SK-N-SH (cell line): ENCODE results near the gene CREB3. TPM values are rescaled to one million over a fixed set of nuclear protein-coding genes. Genes with fewer than 3 reads are reported as not detected.

Source experiments
- CTCF ChIA-PET: fragments of 300-600, 350-600 bp; formaldehyde crosslinking; extraction: SDS; loops from one replicate; lab custom pipeline; 2021; lab: Yijun Ruan, JAX
- POLR2A ChIA-PET: fragments of 350-600 bp; sonication (Branson Sonifier 250); formaldehyde crosslinking; extraction: SDS; loops from one replicate; lab custom pipeline; 2020; ENCODE audit warnings: antibody characterized with exemption, inconsistent platforms; lab: Yijun Ruan, JAX
- DNase-seq: peaks from one replicate; pipeline ENCODE4 v3.0.0; 2012
- H2AFZ ChIP-seq: fragments of 200-600 bp; sonication (generic); 2 replicates; pipeline ENCODE4 v1.8.1; 2016; ENCODE audit warnings: antibody characterized with exemption, mild to moderate bottlenecking, low read depth
- H3F3A ChIP-seq: fragments of 200-600 bp; sonication (generic); replicated peaks from 2 replicates; pipeline ENCODE3; 2016; ENCODE audit warnings: antibody characterized with exemption, mild to moderate bottlenecking; ENCODE audit not compliant: insufficient read depth
- H3K27ac ChIP-seq, 2 experiments: fragments of 200-500 bp in 1 of 2; fragments of 200-600 bp in 1 of 2; sonication (Bioruptor generic) in 1 of 2; sonication (generic), shearing (Covaris generic) in 1 of 2; 2 replicates each; pipeline versions ENCODE4 v1.5.1 to v1.6.1; 2014 to 2016; ENCODE audit warnings: low read depth in 2 of 2, inconsistent platforms in 1 of 2, low read length in 1 of 2, mild to moderate bottlenecking in 1 of 2, mixed read lengths in 1 of 2
- H3K27me3 ChIP-seq: fragments of 200-600 bp; sonication (generic), shearing (Covaris generic); 2 replicates; pipeline ENCODE4 v1.6.1; 2016; ENCODE audit warnings: mixed run types; ENCODE audit not compliant: insufficient read depth
- H3K36me3 ChIP-seq, 2 experiments: fragments of 200-500 bp in 1 of 2; fragments of 200-600 bp in 1 of 2; sonication (Bioruptor generic) in 1 of 2; sonication (generic) in 1 of 2; replicated peaks in 1 of 2; 2 replicates each; pipeline versions ENCODE3 to v1.5.1; 2014 to 2016; ENCODE audit warnings: low read length in 1 of 2, mild to moderate bottlenecking in 1 of 2; ENCODE audit not compliant: insufficient read depth in 2 of 2, control insufficient read depth in 1 of 2
- H3K4me1 ChIP-seq, 2 experiments: fragments of 200-500 bp in 1 of 2; fragments of 200-600 bp in 1 of 2; sonication (Bioruptor generic) in 1 of 2; sonication (generic), shearing (Covaris generic) in 1 of 2; 2 replicates each; pipeline versions ENCODE4 v1.5.1 to v1.6.1; 2014 to 2016; ENCODE audit warnings: low read depth in 1 of 2, low read length in 1 of 2, mixed run types in 1 of 2; ENCODE audit not compliant: insufficient read depth in 2 of 2, control insufficient read depth in 1 of 2
- H3K4me2 ChIP-seq: fragments of 200-600 bp; sonication (generic), shearing (Covaris generic); 2 replicates; pipeline ENCODE4 v1.6.1; 2017; ENCODE audit warnings: mixed run types
- H3K4me3 ChIP-seq, 2 experiments: fragments of 200-500 bp in 1 of 2; fragments of 200-600 bp in 1 of 2; sonication (Bioruptor generic) in 1 of 2; sonication (generic), shearing (Covaris generic) in 1 of 2; 2 replicates each; pipeline versions ENCODE4 v1.5.1 to v1.8.1; 2014 to 2016; ENCODE audit warnings: low read depth in 2 of 2, inconsistent platforms in 1 of 2, low read length in 1 of 2, mild to moderate bottlenecking in 1 of 2, mixed read lengths in 1 of 2, moderate library complexity in 1 of 2
- H3K79me2 ChIP-seq: fragments of 200-600 bp; sonication (generic); 2 replicates; pipeline ENCODE4 v1.8.1; 2017; ENCODE audit warnings: mild to moderate bottlenecking; ENCODE audit not compliant: insufficient read depth
- H3K9ac ChIP-seq: fragments of 200-600 bp; sonication (generic); 2 replicates; pipeline ENCODE4 v1.6.1; 2017; ENCODE audit warnings: mixed run types
- H3K9me2 ChIP-seq: fragments of 200-600 bp; sonication (generic); 2 replicates; pipeline ENCODE4 v1.6.1; 2017; ENCODE audit warnings: mixed run types
- H3K9me3 ChIP-seq: fragments of 200-600 bp; sonication (generic); 2 replicates; pipeline ENCODE4 v1.6.1; 2017; ENCODE audit warnings: mixed run types, mild to moderate bottlenecking, moderate library complexity
- H4K20me1 ChIP-seq: fragments of 200-600 bp; sonication (generic); 2 replicates; pipeline ENCODE4 v1.6.1; 2017; ENCODE audit warnings: mild to moderate bottlenecking, mixed run types; ENCODE audit not compliant: insufficient read depth
- CHD2 ChIP-seq: fragments of 150-350 bp; IDR thresholded peaks from 2 replicates; pipeline ENCODE4 v1.6.1; 2018; ENCODE audit warnings: low read length; ENCODE audit not compliant: partially characterized antibody
- EP300 ChIP-seq, 2 experiments: IDR thresholded peaks; 2 replicates each; pipeline versions ENCODE4 v1.4.0 to v1.6.1; 2012; ENCODE audit warnings: borderline replicate concordance in 1 of 2, low read depth in 1 of 2, low read length in 1 of 2
- EZH2phosphoT487 ChIP-seq: fragments of 200-600 bp; sonication (generic); IDR thresholded peaks from 2 replicates; pipeline ENCODE4 v1.6.1; 2017; ENCODE audit warnings: low read depth, mixed run types, mild to moderate bottlenecking, antibody characterized with exemption, moderate library complexity, borderline replicate concordance
- FOXM1 ChIP-seq: IDR thresholded peaks from 2 replicates; pipeline ENCODE4 v1.4.0; 2012; ENCODE audit warnings: low read depth, mild to moderate bottlenecking
- GABPA ChIP-seq: IDR thresholded peaks from 2 replicates; pipeline ENCODE4 v1.4.0; 2012; ENCODE audit warnings: low read depth, mild to moderate bottlenecking
- MAX ChIP-seq: IDR thresholded peaks from 2 replicates; pipeline ENCODE4 v1.4.0; 2012; ENCODE audit warnings: low read depth
- NFIC ChIP-seq: IDR thresholded peaks from 2 replicates; pipeline ENCODE4 v1.4.0; 2012; ENCODE audit warnings: borderline replicate concordance
- PBX3 ChIP-seq: IDR thresholded peaks from 2 replicates; pipeline ENCODE4; 2012
- POLR2AphosphoS5 ChIP-seq: IDR thresholded peaks from 2 replicates; pipeline ENCODE4 v1.6.1; 2012; ENCODE audit warnings: low read depth, low read length
- RCOR1 ChIP-seq: fragments of 150-350 bp; IDR thresholded peaks from 2 replicates; pipeline ENCODE4 v1.6.1; 2017; ENCODE audit warnings: antibody characterized with exemption, low read length
- TAF1 ChIP-seq: IDR thresholded peaks from 2 replicates; pipeline ENCODE4 v1.6.1; 2012; ENCODE audit warnings: low read depth, mild to moderate bottlenecking, low read length, moderate library complexity, borderline replicate concordance
- TCF12 ChIP-seq: IDR thresholded peaks from 2 replicates; pipeline ENCODE4 v1.4.0; 2012
- USF1 ChIP-seq: IDR thresholded peaks from 2 replicates; pipeline ENCODE4 v1.4.0; 2012; ENCODE audit warnings: low read depth, borderline replicate concordance
- whole genome bisulfite sequencing: methylation state at CpG from one replicate; pipeline ENCODE4 v1.1.6; 2017; ENCODE audit warnings: low lambda C conversion rate; 5-methylcytosine and 5-hydroxymethylcytosine counted together
- polyA plus RNA-seq, 3 experiments: library from polyadenylated mRNA; depleted of rRNA; stranded (reverse); fragments of >200 nt; gene quantifications; 2 replicates each; pipeline ENCODE4 v1.2.3, GENCODE V29; 2012
- TF ChIP-seq, protein P1 (sequence below): IDR thresholded peaks from 2 replicates; pipeline ENCODE4 v1.6.1; 2012; ENCODE audit warnings: mild to moderate bottlenecking, low read depth, low read length, moderate library complexity
- TF ChIP-seq, protein P2 (sequence below): fragments of 150-350 bp; IDR thresholded peaks from 2 replicates; pipeline ENCODE4 v1.6.1; 2016; ENCODE audit warnings: mild to moderate bottlenecking, low read depth, low read length

The CREB3 gene
- polyA plus RNA-seq, 1 of the 3 experiments (the other 2 are of a cell fraction) = 38.6 TPM

DNA sequence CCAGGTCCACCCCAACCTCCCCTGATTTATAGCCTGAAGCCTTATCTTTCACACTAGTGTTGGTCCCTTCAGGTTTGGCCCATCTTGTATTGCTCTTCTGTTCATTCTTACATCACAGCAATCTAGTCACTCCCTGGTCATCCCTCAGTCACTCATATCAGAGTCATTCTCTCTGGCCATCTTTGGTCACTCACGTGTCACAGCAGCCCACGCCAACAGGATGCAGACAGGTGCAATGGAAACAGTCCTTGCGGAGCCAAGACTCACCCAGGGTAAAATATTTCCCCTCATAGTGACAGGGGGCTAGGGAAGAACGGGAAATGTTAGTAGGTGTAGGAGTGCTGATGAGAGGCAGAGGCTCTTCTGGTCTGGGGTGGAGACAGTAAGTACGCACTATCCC lies 21.0 kb downstream of the CREB3 start (continued):
- no peak for TF ChIP-seq POLR2AphosphoS5

DNA sequence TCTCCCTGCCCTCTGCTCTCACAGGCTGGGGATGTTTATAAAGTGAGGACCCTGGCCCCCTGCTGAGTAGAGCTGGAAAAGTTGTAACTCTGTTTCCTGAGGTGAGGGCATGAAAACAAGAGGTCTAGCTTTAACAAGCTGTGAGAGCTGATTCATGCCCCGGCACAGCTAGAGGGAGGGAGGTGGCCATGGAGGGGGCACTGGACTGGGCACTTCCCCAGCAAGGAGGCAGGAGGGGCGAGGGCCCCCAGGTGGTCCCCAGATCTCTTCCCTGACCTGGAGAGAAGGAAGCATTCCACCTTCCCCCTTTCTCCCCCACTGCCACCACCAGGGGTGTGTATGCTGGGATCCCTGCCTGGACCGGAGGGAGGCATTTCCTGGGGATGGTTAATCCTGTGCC lies 21.8 kb downstream of the CREB3 start, which contains the start of gene MSMP:
Gene MSMP, minus strand, starts transcription at position 13 of the 400 bp plus-strand sequence. CDS start 147 bp downstream, outside the sequence.
- Histone ChIP-seq H3K79me2 (peaks cover 14% of the 10 kb centered on the region; the same call in 1 of the 2 replicates), H3K4me3 (no peak within 1 kb of the TSS), H3K9me2 (no peaks in the 10 kb centered on the region), H4K20me1 (no peaks in the 10 kb centered on the region), H3K27me3 (no peaks in the 10 kb centered on the region), H3K9me3 (no peaks in the 10 kb centered on the region), H2AFZ (no peak within 1 kb of the TSS), H3F3A (peaks cover 9% of the 10 kb centered on the region), H3K36me3 (peaks cover 4 to 55% of the 10 kb centered on the region in 2 experiments), H3K4me2 (no peak within 1 kb of the TSS), H3K4me1 (peaks cover 13 to 17% of the 10 kb centered on the region in 2 experiments; a peak in 2 of 4 replicates), H3K27ac (no peak within 1 kb of the TSS), H3K9ac (no peak within 1 kb of the TSS)
- ChIA-PET POLR2A (no interaction called here), CTCF (interaction anchor here (1.0 to 4.2 kb wide), 5 partner anchors 19 to 265 kb away, joined by 3 to 13 read pairs (median 4); partner anchors contain the start of gene RUSC2)
- TF ChIP-seq, protein P1, sequence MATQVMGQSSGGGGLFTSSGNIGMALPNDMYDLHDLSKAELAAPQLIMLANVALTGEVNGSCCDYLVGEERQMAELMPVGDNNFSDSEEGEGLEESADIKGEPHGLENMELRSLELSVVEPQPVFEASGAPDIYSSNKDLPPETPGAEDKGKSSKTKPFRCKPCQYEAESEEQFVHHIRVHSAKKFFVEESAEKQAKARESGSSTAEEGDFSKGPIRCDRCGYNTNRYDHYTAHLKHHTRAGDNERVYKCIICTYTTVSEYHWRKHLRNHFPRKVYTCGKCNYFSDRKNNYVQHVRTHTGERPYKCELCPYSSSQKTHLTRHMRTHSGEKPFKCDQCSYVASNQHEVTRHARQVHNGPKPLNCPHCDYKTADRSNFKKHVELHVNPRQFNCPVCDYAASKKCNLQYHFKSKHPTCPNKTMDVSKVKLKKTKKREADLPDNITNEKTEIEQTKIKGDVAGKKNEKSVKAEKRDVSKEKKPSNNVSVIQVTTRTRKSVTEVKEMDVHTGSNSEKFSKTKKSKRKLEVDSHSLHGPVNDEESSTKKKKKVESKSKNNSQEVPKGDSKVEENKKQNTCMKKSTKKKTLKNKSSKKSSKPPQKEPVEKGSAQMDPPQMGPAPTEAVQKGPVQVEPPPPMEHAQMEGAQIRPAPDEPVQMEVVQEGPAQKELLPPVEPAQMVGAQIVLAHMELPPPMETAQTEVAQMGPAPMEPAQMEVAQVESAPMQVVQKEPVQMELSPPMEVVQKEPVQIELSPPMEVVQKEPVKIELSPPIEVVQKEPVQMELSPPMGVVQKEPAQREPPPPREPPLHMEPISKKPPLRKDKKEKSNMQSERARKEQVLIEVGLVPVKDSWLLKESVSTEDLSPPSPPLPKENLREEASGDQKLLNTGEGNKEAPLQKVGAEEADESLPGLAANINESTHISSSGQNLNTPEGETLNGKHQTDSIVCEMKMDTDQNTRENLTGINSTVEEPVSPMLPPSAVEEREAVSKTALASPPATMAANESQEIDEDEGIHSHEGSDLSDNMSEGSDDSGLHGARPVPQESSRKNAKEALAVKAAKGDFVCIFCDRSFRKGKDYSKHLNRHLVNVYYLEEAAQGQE = no peak
- TF ChIP-seq NFIC = no peak
- 80% methylated on average over 1 of the region's 3 CpGs for WGBS
- DNase-seq = no peak

- ChIA-PET CTCF (interaction anchor here (1.2 to 4.2 kb wide), 5 partner anchors 20 to 127 kb away, joined by 3 to 27 read pairs (median 12); no protein-coding TSS in a partner anchor), POLR2A (no interaction called here)
- 93% methylated on average over 4 of the region's 4 CpGs for WGBS
- TF ChIP-seq TAF1 = no peak
- no peak for TF ChIP-seq MAX
- no peak for TF ChIP-seq GABPA
- no peak for TF ChIP-seq PBX3
- TF ChIP-seq, protein P2, sequence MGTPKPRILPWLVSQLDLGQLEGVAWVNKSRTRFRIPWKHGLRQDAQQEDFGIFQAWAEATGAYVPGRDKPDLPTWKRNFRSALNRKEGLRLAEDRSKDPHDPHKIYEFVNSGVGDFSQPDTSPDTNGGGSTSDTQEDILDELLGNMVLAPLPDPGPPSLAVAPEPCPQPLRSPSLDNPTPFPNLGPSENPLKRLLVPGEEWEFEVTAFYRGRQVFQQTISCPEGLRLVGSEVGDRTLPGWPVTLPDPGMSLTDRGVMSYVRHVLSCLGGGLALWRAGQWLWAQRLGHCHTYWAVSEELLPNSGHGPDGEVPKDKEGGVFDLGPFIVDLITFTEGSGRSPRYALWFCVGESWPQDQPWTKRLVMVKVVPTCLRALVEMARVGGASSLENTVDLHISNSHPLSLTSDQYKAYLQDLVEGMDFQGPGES = no peak
- TF ChIP-seq TCF12 = no peak
- no peak for TF ChIP-seq EP300 (IDR thresholded peaks at IDR 0.05; ENCODE audit: borderline replicate concordance in 1 of 2, low read depth in 1 of 2, low read length in 1 of 2)
- no peak for TF ChIP-seq CHD2
- TF ChIP-seq NFIC = no peak
- TF ChIP-seq RCOR1 = no peak
- no peak for TF ChIP-seq FOXM1
- no peak for TF ChIP-seq USF1
- TF ChIP-seq EZH2phosphoT487 = no peak
Measured at GRCh38 chr9:35755071-35755470, 22.6 kb downstream of the CREB3 start.

More at GRCh38 chr9:35755071-35755470, 22.6 kb downstream of the CREB3 start:
- DNase-seq = no peak
- Histone ChIP-seq H3K36me3 (peaks cover 4 to 55% of the 10 kb centered on the region in 2 experiments), H3K9ac (no peak overlapping the region), H3F3A (peaks cover 9% of the 10 kb centered on the region), H4K20me1 (no peaks in the 10 kb centered on the region), H3K4me3 (no peak overlapping the region), H3K27me3 (no peaks in the 10 kb centered on the region), H3K79me2 (peaks cover 6% of the 10 kb centered on the region; the same call in 1 of the 2 replicates), H3K4me2 (no peak overlapping the region), H3K9me2 (no peaks in the 10 kb centered on the region), H2AFZ (no peak overlapping the region), H3K27ac (no peak overlapping the region), H3K4me1 (peaks cover 13% of the 10 kb centered on the region in 2 experiments; a peak in 3 of 4 replicates), H3K9me3 (no peaks in the 10 kb centered on the region)
